NK-92 (cell line): ENCODE measurements around the gene ITGB7.

Experiments used
- DNase-seq: peaks from one replicate; lab custom pipeline; 2025; ENCODE audit not compliant: unreplicated experiment; lab: John Stamatoyannopoulos, UW

ITGB7 gene

GRCh38 chr12:53197011-53197640 lies 9.9 kb downstream of the ITGB7 start:
- DNase-seq: no peak

- DNase-seq: no peak
Observed at GRCh38 chr12:53196486-53196885, 10.6 kb downstream of the ITGB7 start.

- DNase-seq: no peak
Observed at GRCh38 chr12:53195516-53196420, 11.3 kb downstream of the ITGB7 start.

GRCh38 chr12:53194973-53195372 lies 12.1 kb downstream of the ITGB7 start:
- DNase-seq: no peak

- no peak for DNase-seq
Observed at GRCh38 chr12:53193985-53194716, 12.9 kb downstream of the ITGB7 start.

- DNase-seq: no peak
Observed at GRCh38 chr12:53193040-53193439, 14.0 kb downstream of the ITGB7 start.

- DNase-seq: no peak
Observed at GRCh38 chr12:53192531-53193021, 14.5 kb downstream of the ITGB7 start.

GRCh38 chr12:53191885-53192530 lies 15.0 kb downstream of the ITGB7 start:
- no peak for DNase-seq

- DNase-seq: no peak
Observed at GRCh38 chr12:53191096-53191884, 15.8 kb downstream of the ITGB7 start.

- DNase-seq: no peak
Observed at GRCh38 chr12:53190108-53190729, 16.8 kb downstream of the ITGB7 start.

GRCh38 chr12:53187145-53187899 lies 19.7 kb downstream of the ITGB7 start:
- no peak for DNase-seq

GRCh38 chr12:53186745-53187144 lies 20.3 kb downstream of the ITGB7 start:
- DNase-seq: no peak

GRCh38 chr12:53185582-53186153 lies 21.4 kb downstream of the ITGB7 start:
- no peak for DNase-seq

GRCh38 chr12:53184828-53185227 lies 22.2 kb downstream of the ITGB7 start:
- no peak for DNase-seq

- DNase-seq: no peak
Observed at GRCh38 chr12:53182903-53183302, 24.1 kb downstream of the ITGB7 start.

GRCh38 chr12:53181935-53182334 lies 25.1 kb downstream of the ITGB7 start:
- no peak for DNase-seq

GRCh38 chr12:53180931-53181645 lies 26.0 kb downstream of the ITGB7 start:
- DNase-seq: no peak
